CMK (cell line): Measurements from ENCODE around the gene PPP1R37.
"Not testable (repeated sequence)": the region's sequence is repeated elsewhere in the genome, so short reads cannot be mapped to it uniquely, and the experiment has no call there.

ENCODE experiments used
- DNase-seq: peaks from one replicate; pipeline ENCODE4 v3.0.0-alpha.2; 2010; ENCODE audit warnings: low read depth

Gene PPP1R37

GRCh38 chr19:45115809-45116615, 23.0 kb downstream of the PPP1R37 start:
- DNase-seq = no peak

- no peak for DNase-seq
Observed at GRCh38 chr19:45117167-45117594, 24.2 kb downstream of the PPP1R37 start.

- no peak for DNase-seq
Observed at GRCh38 chr19:45117671-45118070, 24.7 kb downstream of the PPP1R37 start.

GRCh38 chr19:45118106-45118505, 25.1 kb downstream of the PPP1R37 start:
- no peak for DNase-seq

DNA sequence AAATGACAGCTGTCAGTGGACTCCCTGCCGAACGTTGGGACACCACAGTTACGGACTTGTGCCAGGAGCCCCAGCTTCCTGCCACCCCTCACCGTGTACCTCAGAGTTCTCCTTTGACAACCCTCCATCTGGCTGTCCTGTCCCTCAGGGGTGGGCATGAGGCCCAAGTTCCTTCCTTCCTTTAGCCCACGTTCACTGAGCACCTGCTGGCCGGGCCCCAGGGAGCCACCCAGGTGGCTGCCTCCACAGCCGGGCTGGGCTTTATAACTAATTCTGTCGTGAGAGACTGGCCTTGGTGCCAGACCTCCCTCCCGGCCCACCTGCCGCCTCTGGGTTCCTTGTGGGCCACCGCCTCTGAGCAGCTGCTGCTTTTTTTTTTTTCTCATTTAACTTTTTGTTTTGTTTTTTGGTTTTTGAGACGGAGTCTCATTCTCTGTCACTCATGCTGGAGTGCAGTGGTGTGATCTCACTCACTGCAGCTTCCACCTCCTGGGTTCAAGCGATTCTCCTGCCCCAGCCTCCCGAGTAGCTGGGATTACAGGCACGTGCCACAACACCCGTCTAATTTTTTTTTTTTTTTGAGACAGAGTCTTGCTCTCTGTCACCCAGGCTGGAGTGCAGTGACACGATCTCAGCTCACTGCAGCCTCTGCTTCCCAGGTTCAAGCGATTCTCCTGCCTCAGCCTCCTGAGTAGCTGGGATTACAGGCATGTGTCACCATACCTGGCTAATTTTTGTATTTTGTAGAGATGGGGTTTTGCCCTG, 25.8 kb downstream of the PPP1R37 start:
- DNase-seq = not testable (repeated sequence)

DNA sequence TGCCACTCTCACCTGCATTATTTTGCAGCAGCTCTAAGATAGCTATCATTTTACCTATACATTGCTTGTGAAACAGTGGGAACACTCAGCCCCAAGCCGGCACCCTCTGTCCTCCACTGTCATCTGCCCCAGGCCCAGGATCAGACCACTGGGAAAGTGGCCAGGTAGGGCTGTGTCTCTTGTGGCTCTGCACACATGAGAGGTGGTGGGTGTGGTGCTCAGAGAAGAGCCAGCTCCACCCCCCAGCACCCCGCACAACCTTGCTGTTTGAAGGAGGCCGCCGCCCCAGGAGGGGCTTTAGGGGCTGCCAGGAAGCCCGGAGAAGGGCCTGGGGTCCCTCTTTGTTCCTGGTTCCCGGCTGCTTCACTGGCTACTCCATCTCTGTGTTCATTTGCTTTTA, 26.6 kb downstream of the PPP1R37 start:
- DNase-seq = no peak

DNA sequence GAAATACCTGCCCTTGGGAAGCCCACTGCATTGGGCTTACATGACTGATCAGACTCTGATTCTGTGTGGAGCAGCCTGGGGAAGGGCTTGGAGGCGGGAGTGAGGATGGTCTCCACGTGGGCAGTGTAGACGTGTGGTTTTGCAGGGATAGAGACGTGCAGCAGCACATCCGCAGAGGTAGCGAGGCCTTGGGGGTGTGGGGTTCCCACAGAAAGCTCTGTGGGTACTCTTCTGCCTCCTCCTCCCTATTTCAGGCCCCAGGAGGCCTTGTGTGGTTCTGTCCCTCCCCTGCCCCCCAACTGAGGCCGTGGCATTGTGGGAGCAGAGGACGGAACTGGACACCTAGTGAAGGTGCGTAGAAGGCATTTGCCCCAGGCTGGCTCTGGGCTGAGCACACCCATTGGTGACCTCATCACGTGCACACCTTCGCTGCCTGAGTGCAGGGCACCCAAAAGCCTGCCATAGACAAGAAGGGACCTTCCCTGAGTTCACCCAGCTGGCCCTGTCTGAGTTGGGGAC, 28.9 kb downstream of the PPP1R37 start:
- no peak for DNase-seq

GRCh38 chr19:45122832-45123231, 29.9 kb downstream of the PPP1R37 start:
- DNase-seq = no peak

DNA sequence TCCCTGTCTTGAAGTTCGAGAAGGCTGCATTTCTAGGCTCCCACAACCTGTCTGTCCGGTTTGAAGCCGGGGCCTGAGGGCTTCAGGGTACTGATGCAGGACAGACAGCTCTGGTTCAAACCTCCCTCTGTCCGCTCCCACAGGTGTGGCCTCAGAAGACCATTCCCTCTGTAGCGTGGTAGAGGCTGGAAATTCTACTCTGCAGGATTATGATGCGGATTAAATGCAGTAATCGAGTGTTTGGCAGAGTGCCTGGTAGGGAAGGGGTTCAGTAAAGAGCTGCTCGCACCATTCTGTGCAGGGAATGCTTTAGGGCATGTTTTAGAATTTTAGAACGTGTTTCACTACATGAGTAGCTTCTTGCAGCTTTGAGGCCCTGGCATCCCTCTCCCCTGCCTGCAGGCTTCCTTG, 30.5 kb downstream of the PPP1R37 start:
- no peak for DNase-seq

- no peak for DNase-seq
Observed at GRCh38 chr19:45124021-45124420, 31.0 kb downstream of the PPP1R37 start.

GRCh38 chr19:45125360-45125759, 32.4 kb downstream of the PPP1R37 start:
- DNase-seq = no peak

DNA sequence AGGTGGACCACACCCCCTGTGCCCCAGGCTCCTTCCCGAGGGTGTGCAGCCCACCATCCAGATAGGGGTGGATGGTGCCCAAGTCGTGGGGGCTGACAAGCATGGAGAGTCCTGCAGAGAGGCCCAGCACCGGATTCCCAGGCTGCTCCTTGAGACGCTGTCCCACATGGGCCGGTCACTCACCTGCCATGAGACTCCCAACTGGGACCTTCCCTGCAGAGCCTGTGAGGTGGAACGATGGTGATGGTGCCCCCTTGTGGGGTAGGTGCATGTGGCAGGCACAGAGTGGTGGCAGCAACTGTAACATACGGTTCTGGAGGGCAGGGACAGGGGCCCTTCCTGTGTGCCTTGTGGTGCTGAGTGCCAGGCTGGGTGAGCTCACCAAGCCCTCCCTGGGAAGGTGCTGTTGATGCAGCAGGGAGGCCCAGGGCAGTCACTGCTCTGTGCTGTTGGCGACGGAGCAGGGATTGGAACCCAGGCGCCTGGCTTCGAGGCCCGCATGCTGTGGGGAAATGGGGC, 33.1 kb downstream of the PPP1R37 start:
- peak; percentile 44 for DNase-seq

DNA sequence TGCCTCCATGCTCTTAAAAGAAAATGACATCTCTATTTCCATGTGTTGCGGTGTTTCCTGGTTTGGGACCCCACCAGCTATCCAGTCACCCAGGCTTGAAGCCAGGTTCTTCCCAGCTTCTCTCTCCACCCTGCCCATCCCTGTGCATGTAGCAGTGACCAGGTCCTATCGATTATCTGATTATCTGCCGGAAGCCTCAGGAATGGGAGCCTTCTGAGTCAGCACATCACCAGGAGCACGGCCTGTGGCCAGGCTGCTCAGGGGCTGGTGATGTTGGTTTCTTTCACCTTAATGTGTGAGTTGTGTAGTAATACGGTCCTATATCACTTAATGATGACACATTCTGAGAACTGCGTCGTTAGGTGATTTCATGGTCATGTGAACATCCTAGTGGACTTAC, 33.7 kb downstream of the PPP1R37 start:
- no peak for DNase-seq

GRCh38 chr19:45128146-45128545, 35.2 kb downstream of the PPP1R37 start:
- DNase-seq = no peak

- no peak for DNase-seq
Observed at GRCh38 chr19:45128806-45129205, 35.8 kb downstream of the PPP1R37 start.

DNA sequence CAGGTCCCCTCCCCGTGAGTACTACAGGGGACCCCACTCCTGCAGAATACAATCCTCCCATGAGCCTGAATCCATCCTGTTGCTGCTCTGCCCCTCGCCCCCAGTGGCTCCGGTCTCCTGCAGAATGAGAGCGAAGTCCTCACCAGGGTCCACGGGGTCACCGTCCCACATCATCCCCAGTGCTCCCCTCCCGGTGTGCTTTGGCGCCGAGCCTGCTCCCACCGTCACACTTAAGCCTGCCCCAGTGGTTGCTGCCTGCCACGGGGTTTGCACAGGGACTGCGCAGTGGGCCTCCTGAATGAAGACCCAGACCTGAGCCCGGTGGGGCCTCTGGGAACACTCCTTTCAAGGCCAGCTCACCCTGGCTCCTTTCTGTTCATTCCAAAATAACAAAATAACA, 37.3 kb downstream of the PPP1R37 start:
- no peak for DNase-seq

DNA sequence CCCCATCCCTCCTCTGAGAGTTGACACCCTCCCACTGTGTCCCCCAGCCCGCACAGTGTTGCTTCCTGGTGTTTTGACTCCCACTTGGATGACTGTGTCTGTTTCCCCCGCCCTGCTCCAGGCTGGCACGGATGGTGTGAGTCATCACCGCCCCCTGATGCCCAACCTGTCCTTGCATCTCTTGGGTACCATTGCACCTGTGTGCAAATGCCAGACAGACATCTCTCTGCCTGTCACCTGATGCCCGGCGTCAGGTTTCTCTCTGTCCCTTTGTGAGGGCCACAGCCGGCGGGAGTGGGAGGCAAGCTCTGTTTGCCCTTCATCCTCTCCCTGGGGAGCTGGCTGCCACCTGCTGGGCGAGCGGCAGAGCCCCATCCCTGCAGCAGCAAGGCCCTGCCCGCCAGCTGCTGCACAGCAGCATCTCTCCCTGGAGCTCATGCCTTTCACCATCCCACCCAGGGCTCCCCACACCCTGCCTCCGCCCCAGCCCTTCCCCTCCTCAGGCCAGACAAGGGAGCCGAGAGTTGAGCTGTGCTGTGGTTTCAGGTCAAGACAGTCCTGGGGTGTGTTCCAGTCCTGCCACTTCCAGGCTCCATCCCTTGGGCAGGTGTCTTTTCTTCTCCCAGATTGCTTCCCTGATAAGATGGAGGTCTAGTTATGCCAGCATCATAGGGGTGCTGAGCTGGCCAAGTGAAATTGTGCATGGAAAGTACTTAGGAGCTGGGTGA, 38.1 kb downstream of the PPP1R37 start:
- no peak for DNase-seq

DNA sequence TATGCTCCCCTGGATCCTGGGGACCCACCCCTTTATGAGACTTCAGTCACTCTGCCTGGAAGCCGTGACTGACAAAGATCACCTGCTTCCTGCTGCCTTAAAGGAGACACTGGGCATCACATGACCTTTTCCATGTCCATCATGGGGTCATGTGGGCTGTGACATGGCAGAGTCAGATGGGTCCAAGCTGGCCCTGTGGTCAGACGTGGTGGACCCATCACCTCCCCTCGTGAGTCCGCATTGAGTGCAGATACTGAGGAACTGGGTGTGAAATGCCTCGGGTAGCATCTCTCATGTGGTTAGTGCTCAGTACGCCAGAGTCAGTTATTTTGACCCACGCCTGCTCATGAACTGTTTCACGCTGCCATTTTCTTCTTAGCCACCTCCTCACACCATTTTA, 40.7 kb downstream of the PPP1R37 start:
- DNase-seq = no peak

- no peak for DNase-seq
Observed at GRCh38 chr19:45135176-45135885, 42.4 kb downstream of the PPP1R37 start.

DNA sequence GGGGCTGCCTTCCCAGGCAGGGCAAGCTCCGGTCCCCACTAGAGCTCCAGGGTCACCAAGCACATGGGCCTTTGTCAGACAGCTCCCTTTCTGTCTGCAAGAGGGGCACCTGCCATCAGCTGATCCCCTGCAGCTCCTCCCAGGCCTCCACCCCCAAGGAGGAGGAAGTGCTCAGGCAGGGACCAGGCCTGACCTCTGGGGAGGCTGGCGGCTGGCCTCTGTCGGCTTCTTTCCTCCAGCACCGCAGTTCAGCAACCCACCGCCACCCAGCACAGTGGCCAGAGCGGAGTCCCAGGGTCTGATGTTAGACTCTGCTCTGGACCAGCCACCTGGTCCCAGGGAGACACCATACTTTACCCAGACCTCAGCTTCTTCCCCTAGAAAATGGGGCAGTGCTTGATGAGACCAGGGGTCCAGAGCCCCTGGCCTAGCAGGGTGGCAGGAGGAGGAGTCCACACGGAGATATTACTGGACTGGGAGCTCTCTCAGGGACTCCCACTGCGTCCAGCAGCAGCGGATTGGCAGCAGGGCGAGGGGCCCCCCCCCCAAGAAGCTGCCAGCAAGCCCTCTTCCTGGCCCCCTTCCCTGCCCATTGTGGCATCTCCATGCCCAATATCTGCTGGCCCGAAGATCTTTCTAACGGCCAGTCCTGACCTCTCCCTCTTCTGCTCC, 43.7 kb downstream of the PPP1R37 start:
- no peak for DNase-seq

- no peak for DNase-seq
Observed at GRCh38 chr19:45137179-45137761, 44.3 kb downstream of the PPP1R37 start.
